Stimulated activated CD4-positive, alpha-beta T cell treated with anti-CD3 and anti-CD28 coated beads, Interleukin-4, amount 100 ng/mL, for 1 hour (primary cell): ENCODE results near the gene TLR8.

Experiments used
- DNase-seq: peaks from one replicate; pipeline ENCODE4 v3.0.0-alpha.2; 2020

Gene TLR8

GRCh38 chrX:12970691-12971202 is 64.3 kb downstream of the TLR8 start:
- no peak for DNase-seq

GRCh38 chrX:12971282-12972003 is 65.0 kb downstream of the TLR8 start:
- DNase-seq = no peak

- no peak for DNase-seq
These were observed 65.8 kb downstream of the TLR8 start for GRCh38 chrX:12972243-12972642.
